GM19193 (cell line): ENCODE results near the gene MRPL55.

ENCODE experiments used
- POLR2A ChIP-seq: IDR thresholded peaks from 4 replicates; pipeline ENCODE4 v1.6.1; 2011; ENCODE audit not compliant: insufficient read depth, insufficient read length; ENCODE audit errors: extremely low read depth

The MRPL55 gene

GRCh38 chr1:228150461-228151179, 41.5 kb upstream of the MRPL55 start:
- no peak for TF ChIP-seq POLR2A

DNA sequence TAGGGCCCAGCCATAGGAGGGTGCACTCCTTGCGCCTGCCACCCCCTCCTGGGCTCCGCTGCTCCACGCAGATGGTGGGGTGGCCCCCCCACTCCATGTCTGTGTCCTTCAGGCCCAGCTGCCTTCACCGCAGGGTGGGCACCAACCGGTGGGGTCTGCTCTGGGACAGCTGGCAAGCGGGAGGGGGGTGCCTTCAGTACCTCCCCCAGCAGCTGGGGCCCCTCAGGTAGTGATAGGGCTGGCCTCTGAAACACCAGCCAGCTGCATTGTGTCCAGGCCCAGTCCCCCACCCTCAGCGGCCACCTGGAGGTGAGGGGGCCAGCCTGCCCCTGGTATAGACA, 41.0 kb upstream of the MRPL55 start:
- TF ChIP-seq POLR2A: no peak

- TF ChIP-seq POLR2A: no peak
These were observed 40.5 kb upstream of the MRPL55 start, which contains the start of gene GJC2 for GRCh38 chr1:228149406-228150119. Gene GJC2 (plus strand): TSS chr1:228149930. CDS start chr1:228157759, 7,829 bp downstream.

- TF ChIP-seq POLR2A: no peak
These were observed 39.9 kb upstream of the MRPL55 start for GRCh38 chr1:228148935-228149405.

GRCh38 chr1:228148196-228148861, 39.2 kb upstream of the MRPL55 start:
- TF ChIP-seq POLR2A: no peak

DNA sequence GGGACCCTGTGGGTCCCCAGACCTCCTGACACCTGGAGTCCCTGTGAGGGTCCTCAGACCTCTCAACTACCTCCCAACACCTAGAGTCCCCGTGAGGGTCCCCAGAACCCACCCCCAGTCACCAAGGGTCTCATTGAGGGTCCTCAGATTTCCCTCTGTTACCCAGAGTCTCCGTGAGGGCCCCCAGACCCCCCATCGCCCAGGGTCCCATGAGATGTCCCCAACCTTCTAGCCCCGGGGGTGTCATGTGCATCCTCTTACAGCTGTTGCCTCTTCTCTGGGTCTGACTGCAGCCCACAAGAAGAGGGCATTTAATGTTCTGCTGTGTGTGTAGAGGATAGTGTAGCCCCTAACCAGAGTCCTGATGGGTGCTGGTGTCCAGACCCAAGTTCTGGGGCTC, 38.7 kb upstream of the MRPL55 start:
- TF ChIP-seq POLR2A: no peak

- no peak for TF ChIP-seq POLR2A
These were observed 38.1 kb upstream of the MRPL55 start for GRCh38 chr1:228147151-228147693.

DNA sequence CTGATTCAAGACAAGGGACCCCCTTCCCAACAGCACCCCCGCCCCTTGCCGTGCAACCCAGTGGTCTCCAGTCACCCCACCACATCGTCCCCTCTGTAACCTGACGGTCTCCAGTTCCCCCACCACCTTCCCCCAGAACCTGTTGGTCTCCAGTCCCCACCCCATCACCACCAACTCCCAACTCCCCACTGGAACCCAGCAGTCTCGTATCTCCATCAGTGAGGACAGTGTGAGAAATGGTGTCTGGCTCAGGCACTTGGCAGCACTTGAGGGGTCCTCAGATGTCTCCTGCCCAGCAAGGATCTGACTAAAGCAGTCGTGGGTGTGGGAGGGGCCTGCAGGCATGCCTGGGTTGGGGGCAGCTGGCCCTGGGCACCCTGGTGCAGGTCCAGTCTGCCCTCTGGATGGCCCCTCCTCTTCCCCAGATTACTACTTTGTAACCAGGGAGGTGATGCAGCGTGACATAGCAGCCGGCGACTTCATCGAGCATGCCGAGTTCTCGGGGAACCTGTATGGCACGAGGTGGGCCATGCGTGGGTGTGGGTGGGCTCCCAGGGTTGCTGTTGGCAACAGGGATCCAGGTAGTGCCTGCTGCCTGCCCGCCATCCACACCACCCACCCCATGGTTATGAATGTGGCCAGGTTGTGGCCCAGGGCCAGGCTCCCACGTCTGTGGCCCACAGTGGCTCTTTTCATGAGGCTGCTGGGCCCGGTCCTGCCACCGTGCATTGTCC, 37.5 kb upstream of the MRPL55 start:
- no peak for TF ChIP-seq POLR2A

GRCh38 chr1:228145463-228146416, 36.6 kb upstream of the MRPL55 start:
- TF ChIP-seq POLR2A: no peak

DNA sequence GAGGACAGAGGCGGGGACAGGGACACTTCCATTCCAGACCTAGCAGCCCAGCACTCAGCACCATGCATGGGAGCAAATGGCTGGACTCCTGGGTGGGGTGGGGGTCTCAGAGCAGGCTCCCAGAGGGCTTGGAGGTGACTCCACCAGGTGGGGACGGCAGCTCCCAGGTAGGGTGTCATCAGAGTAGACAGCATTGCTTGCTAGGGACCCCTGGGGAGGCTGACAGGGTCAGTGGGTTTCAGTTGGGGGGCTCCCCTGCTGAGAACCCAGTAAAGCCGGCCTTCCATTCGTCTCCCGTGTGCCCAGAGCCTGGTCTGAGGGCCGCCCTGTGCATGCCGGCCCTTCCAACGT, 35.9 kb upstream of the MRPL55 start:
- TF ChIP-seq POLR2A: no peak

GRCh38 chr1:228144193-228144992, 35.3 kb upstream of the MRPL55 start:
- no peak for TF ChIP-seq POLR2A

- no peak for TF ChIP-seq POLR2A
These were observed 34.5 kb upstream of the MRPL55 start for GRCh38 chr1:228143480-228144192.
